Heart left ventricle (tissue), 16 donors: ENCODE results near the gene BAK1. TPM values are rescaled to one million over a fixed set of nuclear protein-coding genes. Genes with fewer than 3 reads are reported as not detected.

Source experiments
- ATAC-seq, 4 donors: fragments of 200-7000 bp; cut with Tn5 transposase; one replicate each; pipeline ENCODE4 v1.9.1; 2020 to 2022; ENCODE audit warnings: moderate library complexity in 4 of 4, mild to moderate bottlenecking in 3 of 4, moderate number of reproducible peaks in 1 of 4
- DNase-seq, 5 donors: peaks; one replicate each; pipeline ENCODE4 v3.0.0-alpha.2; 2020
- H3K27ac ChIP-seq, 12 donors: fragments of 200-600 bp; sonication (generic) in 4 of 12; one replicate each; pipeline versions ENCODE4 v1.5.0 to v1.8.0; 2016 to 2022; ENCODE audit warnings: mild to moderate bottlenecking in 2 of 12
- H3K27me3 ChIP-seq, 9 donors: fragments of 200-600 bp; sonication (generic) in 2 of 9; one replicate each; pipeline versions ENCODE4 v1.5.1 to v1.8.0; 2016 to 2022; ENCODE audit warnings: mild to moderate bottlenecking in 3 of 9
- H3K36me3 ChIP-seq, 9 donors: fragments of 200-600 bp; sonication (generic) in 2 of 9; one replicate each; pipeline versions ENCODE4 v1.5.0 to v1.8.0; 2018 to 2022; ENCODE audit warnings: mild to moderate bottlenecking in 2 of 9
- H3K4me1 ChIP-seq, 12 donors: fragments of 200-600 bp; sonication (generic) in 4 of 12; one replicate each; pipeline versions ENCODE4 v1.5.0 to v1.8.0; 2016 to 2022; ENCODE audit warnings: mild to moderate bottlenecking in 3 of 12
- H3K4me3 ChIP-seq, 12 donors: fragments of 200-600 bp; sonication (generic) in 4 of 12; one replicate each; pipeline versions ENCODE4 v1.5.0 to v1.8.0; 2017 to 2022; ENCODE audit warnings: mild to moderate bottlenecking in 9 of 12, moderate library complexity in 4 of 12
- H3K9me3 ChIP-seq, 12 donors: fragments of 200-600 bp; sonication (generic) in 4 of 12; one replicate each; pipeline versions ENCODE4 v1.5.0 to v1.8.0; 2016 to 2022; ENCODE audit warnings: mild to moderate bottlenecking in 1 of 12
- POLR2A ChIP-seq, 2 donors: fragments of 450-650 bp; IDR thresholded peaks; one replicate each; pipeline ENCODE4 v1.6.1; 2017; ENCODE audit warnings: antibody characterized with exemption in 2 of 2, mild to moderate bottlenecking in 2 of 2, moderate library complexity in 2 of 2
- WGBS, 4 donors: extraction: QIAGEN DNeasy Blood & Tissue Kit in 2 of 4; methylation state at CpG; one replicate each; pipeline versions ENCODE4 v1.1.5 to v1.1.7; 2013 to 2018; 5-methylcytosine and 5-hydroxymethylcytosine counted together
- intact Hi-C, 10 donors: fragments of 100-400 bp; cut with DNase I; formaldehyde crosslinking; loops; one replicate each; pipeline versions ENCODE4 v1.11.1 to v1.14.2; 2022
- polyA plus RNA-seq, 2 donors: library from polyadenylated mRNA; stranded (reverse); fragments of 200-250 nt; gene quantifications; one replicate each; pipeline ENCODE4 v1.2.3, GENCODE V29; 2013
- total RNA-seq, 9 donors: library from RNA; depleted of rRNA in 2 of 9; stranded (reverse); fragments of >200 nt in 2 of 9; fragmentation: NEBNext Ultra II Directional in 3 of 9; extraction: Animal tissue kit (Norgen Biotek cat#: 25700) in 3 of 9; gene quantifications; one replicate each; pipeline versions ENCODE4 v1.1.0 to v1.2.4, GENCODE V29; 2016 to 2023
- TF ChIP-seq, protein P1 (sequence below), 12 donors: fragments of 200-600 bp; sonication (generic) in 4 of 12; IDR thresholded peaks; one replicate each; pipeline versions ENCODE4 v1.5.0 to v1.8.0; 2018 to 2022; ENCODE audit warnings: antibody characterized with exemption in 12 of 12, mild to moderate bottlenecking in 5 of 12
- donor health status: ischemic (EF 13 %, LVEDD 7.1; RV severe dilation, severe dysfunction).
- donor health status: healthy with polysubstance abuse.
- donor health status: DM: no; HTN: yes; CAD: no.
- donor health status: DM: no; HTN: no; CAD: no.
- donor health status: ischemic (EF 25% LVEDD 6.9; RV normal size, moderate dysfunction).
- donor health status: ischemic (EF 25% LVEDD 5.7; RV mildly dilated, moderate dysfunction).
- donor health status: healthy.
- donor health status: DM: yes; HTN: yes; CAD: no.
- donor health status: ischemic (EF 35%, LVEDD 5.7; RV mildly dilated, moderate dysfunction).
- donor health status: nonischemic (EF 11% LVEDD 7.7; RV severe dilation, severe dysfunction).
- donor health status: DM: yes; HTN: yes; CAD: no.
- donor health status: PGD.
- donor health status: ischemic (EF 29% LVEDD 5.4; RV normal size, mild dysfunction).
- donor health status: nonischemic (EF 23%, LVEDD 6.1; RV moderate dilation, normal function).

BAK1 gene
- total and polyA plus RNA-seq, 11 donors, result 13.9 to 55.3 (median 18.9) TPM

DNA sequence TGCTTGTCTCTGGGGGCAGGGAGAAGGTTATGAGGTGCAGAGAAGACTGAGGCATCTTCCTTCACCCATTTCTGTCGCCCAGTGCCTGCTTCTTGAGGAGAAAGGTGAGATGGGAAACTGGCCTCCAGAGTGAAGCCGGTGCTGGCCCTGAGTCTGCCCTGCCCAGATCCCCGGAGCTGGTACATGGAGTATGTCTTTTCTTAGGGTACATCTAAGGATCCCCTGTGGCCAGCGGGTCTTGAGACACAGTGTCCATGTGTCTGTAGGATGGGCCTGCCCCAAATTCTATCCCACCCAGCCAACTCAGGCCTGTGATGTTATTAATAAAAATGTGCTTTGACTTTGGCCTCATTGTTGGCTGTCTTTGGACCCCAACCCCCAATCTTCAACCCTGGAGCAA is 8.8 kb upstream of the BAK1 start:
- H3K9me3 ChIP-seq, result no peaks in the 10 kb centered on the region
- TF ChIP-seq POLR2A (IDR thresholded peaks at IDR 0.05), result no peak
- TF ChIP-seq, protein P1, sequence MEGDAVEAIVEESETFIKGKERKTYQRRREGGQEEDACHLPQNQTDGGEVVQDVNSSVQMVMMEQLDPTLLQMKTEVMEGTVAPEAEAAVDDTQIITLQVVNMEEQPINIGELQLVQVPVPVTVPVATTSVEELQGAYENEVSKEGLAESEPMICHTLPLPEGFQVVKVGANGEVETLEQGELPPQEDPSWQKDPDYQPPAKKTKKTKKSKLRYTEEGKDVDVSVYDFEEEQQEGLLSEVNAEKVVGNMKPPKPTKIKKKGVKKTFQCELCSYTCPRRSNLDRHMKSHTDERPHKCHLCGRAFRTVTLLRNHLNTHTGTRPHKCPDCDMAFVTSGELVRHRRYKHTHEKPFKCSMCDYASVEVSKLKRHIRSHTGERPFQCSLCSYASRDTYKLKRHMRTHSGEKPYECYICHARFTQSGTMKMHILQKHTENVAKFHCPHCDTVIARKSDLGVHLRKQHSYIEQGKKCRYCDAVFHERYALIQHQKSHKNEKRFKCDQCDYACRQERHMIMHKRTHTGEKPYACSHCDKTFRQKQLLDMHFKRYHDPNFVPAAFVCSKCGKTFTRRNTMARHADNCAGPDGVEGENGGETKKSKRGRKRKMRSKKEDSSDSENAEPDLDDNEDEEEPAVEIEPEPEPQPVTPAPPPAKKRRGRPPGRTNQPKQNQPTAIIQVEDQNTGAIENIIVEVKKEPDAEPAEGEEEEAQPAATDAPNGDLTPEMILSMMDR (IDR thresholded peaks at IDR 0.05), result no peak
- H3K4me1 ChIP-seq, result peaks cover 3 to 47% (median 33%) of the 10 kb centered on the region in 12 donors
- peak overlapping the region; percentile 16 to 94 (median 80) for H3K27ac ChIP-seq
- DNase-seq, result no peak
- no peak for ATAC-seq
- 84 to 98% (median 91%) methylated on average over 4 of the region's 4 CpGs for WGBS, 4 donors
- no peak overlapping the region for H3K4me3 ChIP-seq
- intact Hi-C loops, result loop anchor here (1.0 to 10.0 kb wide), 18 partner anchors 33 to 566 kb away; partner anchors contain the start of gene ITPR3 (in 2 of the 10)
- H3K36me3 ChIP-seq, result no peaks in the 10 kb centered on the region
- H3K27me3 ChIP-seq, result no peaks in the 10 kb centered on the region

DNA sequence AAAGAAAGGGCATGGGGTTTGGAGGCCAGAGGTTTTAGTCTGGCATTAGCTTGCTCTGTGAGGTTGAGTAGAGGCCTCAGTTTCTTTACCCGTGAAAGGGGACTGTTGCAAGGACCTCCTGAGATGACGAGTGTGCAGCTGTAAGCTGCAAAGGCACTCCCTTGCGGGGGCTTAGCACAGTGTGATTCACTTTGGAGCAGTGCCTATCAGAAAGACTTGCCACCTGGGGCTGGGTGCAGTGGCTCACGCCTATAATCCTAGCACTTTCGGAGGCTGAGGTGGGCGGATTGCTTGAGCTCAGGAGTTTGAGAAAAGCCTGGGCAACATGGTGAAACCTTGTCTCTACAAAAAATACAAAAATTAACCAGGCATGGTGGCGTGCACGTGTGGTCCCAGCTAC is 7.5 kb upstream of the BAK1 start:
- no peaks in the 10 kb centered on the region for H3K9me3 ChIP-seq
- DNase-seq, result no peak
- H3K27ac ChIP-seq, result no peak overlapping the region
- H3K4me1 ChIP-seq, result peaks cover 3 to 41% (median 32%) of the 10 kb centered on the region in 12 donors
- no peaks in the 10 kb centered on the region for H3K36me3 ChIP-seq
- ATAC-seq, result no peak
- intact Hi-C loops, result loop anchor here (2.0 to 10.0 kb wide), 14 partner anchors 35 to 567 kb away; partner anchors contain the start of gene ITPR3 (in 2 of the 10)
- no peak overlapping the region for H3K4me3 ChIP-seq
- WGBS, 4 donors, result 87 to 93% (median 91%) methylated on average over 8 of the region's 8 CpGs
- no peaks in the 10 kb centered on the region for H3K27me3 ChIP-seq
- TF ChIP-seq, protein P1 (IDR thresholded peaks at IDR 0.05), result no peak
- no peak for TF ChIP-seq POLR2A (IDR thresholded peaks at IDR 0.05)

DNA sequence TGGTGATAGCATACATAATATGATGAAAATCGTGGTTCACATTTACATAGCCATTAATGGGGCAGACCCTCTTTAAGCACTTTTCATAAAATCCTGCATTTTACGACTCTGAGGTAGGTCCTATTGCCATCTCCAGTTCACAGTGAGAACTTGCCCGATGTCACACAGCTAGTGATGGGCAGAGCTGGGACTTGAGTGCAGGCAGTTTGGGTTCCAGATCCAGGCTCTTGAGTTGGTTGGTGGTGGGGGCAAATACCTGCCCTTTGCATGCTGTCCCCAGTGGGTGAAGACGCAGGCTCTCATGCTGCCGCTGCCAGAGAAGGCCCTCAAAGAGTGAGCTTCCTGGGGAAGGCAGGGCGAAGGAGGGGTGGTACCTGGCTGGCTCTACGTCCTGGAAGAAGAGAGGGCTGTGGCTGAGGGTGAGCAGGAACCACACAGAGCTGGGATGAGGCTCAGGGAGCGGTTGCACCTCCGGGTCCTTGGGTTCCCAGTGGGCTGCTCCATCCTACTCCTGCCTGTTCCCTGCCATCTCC is 6.1 kb upstream of the BAK1 start:
- 74 to 82% (median 78%) methylated on average over 9 of the region's 9 CpGs for WGBS, 4 donors
- H3K4me1 ChIP-seq, result peaks cover 3 to 40% (median 31%) of the 10 kb centered on the region in 12 donors
- H3K4me3 ChIP-seq, result peak overlapping the region in 4 of 12 donors; percentile 13 to 25 (median 21)
- TF ChIP-seq, protein P1 (IDR thresholded peaks at IDR 0.05), result no peak
- TF ChIP-seq POLR2A (IDR thresholded peaks at IDR 0.05), result no peak
- H3K36me3 ChIP-seq, result no peaks in the 10 kb centered on the region
- no peaks in the 10 kb centered on the region for H3K27me3 ChIP-seq
- H3K9me3 ChIP-seq, result no peaks in the 10 kb centered on the region
- H3K27ac ChIP-seq, result peak overlapping the region in 5 of 12 donors; percentile 18 to 43 (median 23)
- intact Hi-C loops, result loop anchor here (1.0 to 10.0 kb wide), 15 partner anchors 36 to 569 kb away; partner anchors contain the start of gene ITPR3 (in 2 of the 10)
- ATAC-seq, result no peak
- no peak for DNase-seq

DNA sequence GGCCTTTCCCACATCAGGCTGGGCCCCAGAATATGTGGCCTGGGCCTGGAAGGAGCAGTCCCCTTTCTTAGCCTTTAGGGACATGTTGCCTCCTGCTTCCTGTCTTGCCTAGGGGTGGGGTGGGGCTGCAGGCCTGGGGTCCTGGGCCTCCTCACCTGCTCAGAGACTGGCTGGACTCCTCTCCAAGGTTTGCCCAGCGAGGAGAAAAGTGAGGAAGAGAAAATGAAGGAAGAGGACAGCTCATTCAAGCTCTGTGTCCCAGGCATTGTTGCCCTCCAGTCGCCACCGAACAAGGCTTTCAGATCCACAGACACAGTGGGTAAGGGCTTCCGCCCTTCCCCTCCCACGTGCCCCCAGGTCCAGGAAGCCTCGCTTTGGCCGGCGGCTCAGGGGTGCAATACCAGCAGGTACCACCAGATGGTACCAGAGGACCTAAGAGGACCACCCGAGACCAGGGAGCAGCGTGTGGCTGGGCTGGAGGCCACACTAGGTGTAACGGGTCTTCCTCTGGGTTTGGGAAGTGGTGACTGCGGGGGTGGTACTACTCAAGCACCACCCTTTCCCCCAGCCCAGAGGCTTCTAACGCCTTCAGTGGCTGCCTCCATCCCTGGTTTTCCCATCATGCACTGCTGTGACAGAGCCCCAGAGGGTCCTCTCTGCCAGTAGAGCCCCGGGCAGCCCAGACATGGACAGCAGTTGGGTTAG is 5.5 kb upstream of the BAK1 start:
- Histone ChIP-seq H3K9me3 (no peaks in the 10 kb centered on the region), H3K27me3 (no peaks in the 10 kb centered on the region), H3K36me3 (no peaks in the 10 kb centered on the region), H3K27ac (peak overlapping the region in 9 of 12 donors; percentile 18 to 43 (median 24)), H3K4me3 (peak overlapping the region in 5 of 12 donors; percentile 13 to 29 (median 23)), H3K4me1 (peaks cover 2 to 38% (median 29%) of the 10 kb centered on the region in 12 donors)
- intact Hi-C loops, result loop anchor here (1.0 to 10.0 kb wide), 17 partner anchors 24 to 569 kb away; partner anchors contain the start of gene ITPR3 (in 2 of the 10)
- TF ChIP-seq, protein P1 (IDR thresholded peaks at IDR 0.05), result peak; percentile 95 to 100 (median 99)
- no peak for TF ChIP-seq POLR2A (IDR thresholded peaks at IDR 0.05)
- peak; percentile 30 to 67 (median 64) for ATAC-seq
- DNase-seq, result peak; percentile 80 to 91 (median 84)
- WGBS, 4 donors, result 11 to 12% (median 11%) methylated on average over 12 to 14 of the region's 14 CpGs
